Thymus (tissue), 11 donors: ENCODE measurements around the gene REM1. TPM values are rescaled to one million over a fixed set of nuclear protein-coding genes. Genes with fewer than 3 reads are reported as not detected.
A peak's percentile ranks its signal among the peaks of the same experiment; 100 is the strongest.

Source experiments
- DNase-seq, 9 donors: peaks; one replicate each; pipeline ENCODE4 v3.0.0-alpha.2; 2013; ENCODE audit warnings: low spot score in 9 of 9, low read depth in 6 of 9, missing footprints in 1 of 9
- H3K27ac ChIP-seq, 2 donors: one replicate each; pipeline ENCODE4 v1.5.1; 2013; ENCODE audit warnings: control low read depth in 1 of 2, low read depth in 1 of 2, low read length in 1 of 2, mild to moderate bottlenecking in 1 of 2, moderate library complexity in 1 of 2
- H3K27me3 ChIP-seq, 2 donors: one replicate each; pipeline ENCODE4 v1.5.1; 2013; ENCODE audit warnings: low read length in 1 of 2; ENCODE audit not compliant: control insufficient read depth in 2 of 2, insufficient read depth in 1 of 2
- H3K36me3 ChIP-seq, 2 donors: one replicate each; pipeline ENCODE4 v1.5.1; 2013; ENCODE audit warnings: low read length in 1 of 2, mild to moderate bottlenecking in 1 of 2, moderate library complexity in 1 of 2; ENCODE audit not compliant: control insufficient read depth in 2 of 2, insufficient read depth in 2 of 2
- H3K4me1 ChIP-seq, 2 donors: one replicate each; pipeline ENCODE4 v1.5.1; 2013; ENCODE audit warnings: low read length in 2 of 2; ENCODE audit not compliant: control insufficient read depth in 2 of 2, insufficient read depth in 2 of 2
- H3K4me3 ChIP-seq, 2 donors: one replicate each; pipeline ENCODE4 v1.5.1; 2013; ENCODE audit warnings: low read length in 2 of 2, control low read depth in 1 of 2, mild to moderate bottlenecking in 1 of 2
- H3K9me3 ChIP-seq, 2 donors: one replicate each; pipeline ENCODE4 v1.5.1; 2013; ENCODE audit warnings: low read length in 1 of 2, mild to moderate bottlenecking in 1 of 2; ENCODE audit not compliant: control insufficient read depth in 2 of 2, insufficient read depth in 1 of 2
- WGBS: extraction: QIAGEN DNeasy Blood & Tissue Kit; methylation state at CpG from one replicate; pipeline ENCODE4 v1.1.7; 2013; 5-methylcytosine and 5-hydroxymethylcytosine counted together
- polyA plus RNA-seq: library from polyadenylated mRNA; stranded (reverse); fragments of 200-250 nt; gene quantifications from one replicate; pipeline ENCODE4 v1.2.3, GENCODE V29; 2013
- total RNA-seq: library from RNA; stranded (reverse); fragments of 120-200 nt; gene quantifications from one replicate; pipeline ENCODE4 v1.2.4, GENCODE V29; 2013
- donor health status: healthy.

Gene REM1
- total and polyA plus RNA-seq, 2 donors: 0.99 to 1.2 TPM

- Histone ChIP-seq H3K4me1 (no peaks in the 10 kb centered on the region), H3K4me3 (no peak overlapping the region), H3K9me3 (no peaks in the 10 kb centered on the region), H3K36me3 (no peaks in the 10 kb centered on the region), H3K27ac (no peak overlapping the region), H3K27me3 (peaks cover 14 to 37% of the 10 kb centered on the region in 2 donors)
- 65% methylated on average over 6 of the region's 6 CpGs for WGBS
- no peak for DNase-seq
These were observed 1.2 kb downstream of the REM1 start for GRCh38 chr20:31476294-31476585.

- Histone ChIP-seq H3K4me1 (no peaks in the 10 kb centered on the region), H3K27ac (no peak overlapping the region), H3K36me3 (no peaks in the 10 kb centered on the region), H3K4me3 (no peak overlapping the region), H3K9me3 (no peaks in the 10 kb centered on the region), H3K27me3 (peaks cover 14 to 38% of the 10 kb centered on the region in 2 donors)
- 87% methylated on average over 6 of the region's 6 CpGs for WGBS
- no peak for DNase-seq
These were observed 1.6 kb downstream of the REM1 start for GRCh38 chr20:31476643-31477215.

- Histone ChIP-seq H3K4me1 (no peaks in the 10 kb centered on the region), H3K9me3 (peaks cover 0 to 4% of the 10 kb centered on the region in 2 donors), H3K36me3 (no peaks in the 10 kb centered on the region), H3K27ac (no peak overlapping the region), H3K4me3 (no peak overlapping the region), H3K27me3 (peaks cover 16 to 47% of the 10 kb centered on the region in 2 donors)
- WGBS: 53% methylated on average over 36 of the region's 36 CpGs
- DNase-seq: peak in 2 of 9 donors; percentile 7 to 10
These were observed 8.9 kb downstream of the REM1 start for GRCh38 chr20:31484001-31484400.

- Histone ChIP-seq H3K9me3 (peaks cover 0 to 4% of the 10 kb centered on the region in 2 donors), H3K4me3 (no peak overlapping the region), H3K36me3 (no peaks in the 10 kb centered on the region), H3K27ac (peak overlapping the region in 1 of 2 donors; percentile 47), H3K4me1 (no peaks in the 10 kb centered on the region), H3K27me3 (peaks cover 16 to 47% of the 10 kb centered on the region in 2 donors)
- WGBS: 19% methylated on average over 31 of the region's 31 CpGs
- DNase-seq: peak in 1 of 9 donors; percentile 4
These were observed 10.6 kb downstream of the REM1 start for GRCh38 chr20:31485450-31486339.

GRCh38 chr20:31488115-31488514 is 13.0 kb downstream of the REM1 start:
- H3K4me1 ChIP-seq: no peaks in the 10 kb centered on the region
- H3K4me3 ChIP-seq: no peak overlapping the region
- no peak for DNase-seq
- peaks cover 0 to 4% of the 10 kb centered on the region in 2 donors for H3K9me3 ChIP-seq
- WGBS: 94% methylated on average over 2 of the region's 2 CpGs
- H3K36me3 ChIP-seq: no peaks in the 10 kb centered on the region
- no peak overlapping the region for H3K27ac ChIP-seq
- peaks cover 16 to 41% of the 10 kb centered on the region in 2 donors for H3K27me3 ChIP-seq

- 98% methylated on average over 3 of the region's 3 CpGs for WGBS
- no peak overlapping the region for H3K4me3 ChIP-seq
- H3K9me3 ChIP-seq: peaks cover 0 to 3% of the 10 kb centered on the region in 2 donors
- no peaks in the 10 kb centered on the region for H3K4me1 ChIP-seq
- peaks cover 14 to 34% of the 10 kb centered on the region in 2 donors for H3K27me3 ChIP-seq
- DNase-seq: no peak
- H3K36me3 ChIP-seq: no peaks in the 10 kb centered on the region
- no peak overlapping the region for H3K27ac ChIP-seq
These were observed 14.1 kb downstream of the REM1 start for GRCh38 chr20:31489152-31489551.

- WGBS: 96% methylated on average over 3 of the region's 3 CpGs
- no peak for DNase-seq
- Histone ChIP-seq H3K4me3 (no peak overlapping the region), H3K9me3 (no peaks in the 10 kb centered on the region), H3K27ac (no peak overlapping the region), H3K36me3 (no peaks in the 10 kb centered on the region), H3K4me1 (no peaks in the 10 kb centered on the region), H3K27me3 (peaks cover 6 to 18% of the 10 kb centered on the region in 2 donors)
These were observed 15.7 kb downstream of the REM1 start for GRCh38 chr20:31490752-31491151.

- no peaks in the 10 kb centered on the region for H3K4me1 ChIP-seq
- no peaks in the 10 kb centered on the region for H3K9me3 ChIP-seq
- WGBS: 78% methylated on average over 2 of the region's 2 CpGs
- no peak for DNase-seq
- H3K4me3 ChIP-seq: no peak overlapping the region
- peaks cover 0 to 5% of the 10 kb centered on the region in 2 donors for H3K27me3 ChIP-seq
- no peak overlapping the region for H3K27ac ChIP-seq
- H3K36me3 ChIP-seq: no peaks in the 10 kb centered on the region
These were observed 19.0 kb downstream of the REM1 start for GRCh38 chr20:31494131-31494530.

GRCh38 chr20:31496761-31497295 is 21.7 kb downstream of the REM1 start:
- no peaks in the 10 kb centered on the region for H3K4me1 ChIP-seq
- DNase-seq: no peak
- no peaks in the 10 kb centered on the region for H3K36me3 ChIP-seq
- no peak overlapping the region for H3K27ac ChIP-seq
- no peaks in the 10 kb centered on the region for H3K9me3 ChIP-seq
- peaks cover 0 to 5% of the 10 kb centered on the region in 2 donors for H3K27me3 ChIP-seq
- 73% methylated on average over 15 of the region's 15 CpGs for WGBS
- H3K4me3 ChIP-seq: no peak overlapping the region
